Common myeloid progenitor, CD34-positive (primary cell): ENCODE measurements around the gene ASXL3.

Experiments used
- CTCF ChIA-PET: fragments of 350-600 bp; sonication (Branson Sonifier 250); formaldehyde crosslinking; loops from one replicate; lab custom pipeline; 2021; ENCODE audit warnings: antibody characterized with exemption; lab: Charles Lee
- POLR2A ChIA-PET: fragments of 350-600 bp; sonication (Branson Sonifier 250); formaldehyde crosslinking; loops from one replicate; lab custom pipeline; 2021; ENCODE audit warnings: antibody characterized with exemption; lab: Charles Lee
- DNase-seq, 3 donors: peaks; one replicate each; pipeline versions ENCODE4 v3.0.0 to v3.0.0-alpha.2; 2013
- H3K27ac ChIP-seq, 2 experiments: 1 replicate in 1 of 2; 2 replicates in 1 of 2; pipeline ENCODE4 v1.7.0; 2013; ENCODE audit warnings: inconsistent platforms in 2 of 2, low read length in 2 of 2, mild to moderate bottlenecking in 2 of 2, low read depth in 1 of 2, moderate library complexity in 1 of 2; ENCODE audit not compliant: severe bottlenecking in 2 of 2, insufficient read depth in 1 of 2, poor library complexity in 1 of 2
- H3K27me3 ChIP-seq, 5 experiments: replicated peaks in 2 of 5; 1 replicate in 3 of 5; 2 replicates in 2 of 5; pipeline versions ENCODE4 v1.6.1 to v1.7.0; 2013; ENCODE audit warnings: low read length in 4 of 5, mild to moderate bottlenecking in 2 of 5, moderate library complexity in 2 of 5, inconsistent platforms in 1 of 5; ENCODE audit not compliant: insufficient read depth in 5 of 5, control insufficient read depth in 4 of 5
- H3K36me3 ChIP-seq, 4 experiments: 1 replicate in 2 of 4; 2 replicates in 2 of 4; pipeline versions ENCODE4 v1.6.1 to v1.7.0; 2013; ENCODE audit warnings: low read length in 3 of 4, control low read depth in 1 of 4, mild to moderate bottlenecking in 1 of 4; ENCODE audit not compliant: control insufficient read depth in 4 of 4, insufficient read depth in 4 of 4
- H3K4me1 ChIP-seq, 4 experiments: 1 replicate in 3 of 4; 2 replicates in 1 of 4; pipeline versions ENCODE4 v1.6.1 to v1.7.1; 2013; ENCODE audit warnings: low read length in 3 of 4, mild to moderate bottlenecking in 3 of 4, control low read depth in 1 of 4, inconsistent platforms in 1 of 4, moderate library complexity in 1 of 4; ENCODE audit not compliant: control insufficient read depth in 4 of 4, insufficient read depth in 4 of 4; ENCODE audit errors: control extremely low read depth in 1 of 4
- H3K4me3 ChIP-seq, 7 experiments: 1 replicate in 4 of 7; 2 replicates in 3 of 7; pipeline versions ENCODE4 v1.5.1 to v1.7.0; 2013; ENCODE audit warnings: mild to moderate bottlenecking in 7 of 7, low read length in 6 of 7, moderate library complexity in 6 of 7, inconsistent platforms in 2 of 7, low read depth in 2 of 7, control low read depth in 1 of 7; ENCODE audit not compliant: insufficient read depth in 4 of 7, control insufficient read depth in 1 of 7; ENCODE audit errors: extremely low read depth in 1 of 7
- H3K9me3 ChIP-seq, 5 experiments: 1 replicate in 4 of 5; 2 replicates in 1 of 5; pipeline versions ENCODE4 v1.6.1 to v1.7.1; 2013; ENCODE audit warnings: low read length in 4 of 5, mild to moderate bottlenecking in 2 of 5, inconsistent platforms in 1 of 5, low read depth in 1 of 5, moderate library complexity in 1 of 5; ENCODE audit not compliant: control insufficient read depth in 4 of 5, insufficient read depth in 2 of 5; ENCODE audit errors: control extremely low read depth in 1 of 5
- WGBS: methylation state at CpG from one replicate; pipeline ENCODE4 v1.1.5; 2013; ENCODE audit not compliant: insufficient coverage; 5-methylcytosine and 5-hydroxymethylcytosine counted together

The ASXL3 gene

GRCh38 chr18:33656889-33657448 lies 79.0 kb downstream of the ASXL3 start:
- H3K27me3 ChIP-seq = no peaks in the 10 kb centered on the region
- ChIA-PET POLR2A (no interaction called here), CTCF (no interaction called here)
- no peaks in the 10 kb centered on the region for H3K9me3 ChIP-seq
- DNase-seq = no peak
- 100% methylated on average over 2 of the region's 2 CpGs for WGBS
- no peak overlapping the region for H3K27ac ChIP-seq
- H3K4me3 ChIP-seq = no peak overlapping the region
- no peaks in the 10 kb centered on the region for H3K4me1 ChIP-seq
- no peaks in the 10 kb centered on the region for H3K36me3 ChIP-seq

DNA sequence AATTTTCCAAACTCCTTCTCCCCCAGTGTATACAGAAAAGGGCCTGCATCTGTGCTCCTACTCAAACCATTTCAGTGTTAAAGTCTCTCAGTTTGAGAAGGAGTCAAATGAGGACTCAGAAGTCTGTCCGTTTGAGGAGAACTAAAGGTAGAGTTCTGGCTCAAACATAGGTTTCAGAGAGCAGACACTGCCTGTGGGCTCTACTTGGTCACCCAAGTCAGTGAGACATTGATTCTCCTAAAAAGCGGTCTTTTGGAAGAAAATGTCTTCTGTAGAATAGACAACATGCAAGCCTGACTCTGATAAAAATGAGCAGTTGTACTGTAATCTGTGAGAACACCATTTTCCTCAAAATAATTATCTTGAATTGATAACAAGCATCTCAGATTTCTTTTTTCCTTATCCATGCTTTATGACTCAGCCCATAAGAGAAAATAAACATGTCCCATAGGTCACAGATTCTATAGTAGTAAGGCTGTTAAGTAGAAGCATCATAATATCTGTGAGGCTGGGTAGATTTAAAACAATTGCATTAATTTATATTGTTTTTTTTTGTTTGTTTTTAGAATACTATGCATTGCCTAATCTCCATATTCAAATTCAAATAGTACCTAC lies 82.8 kb downstream of the ASXL3 start:
- Histone ChIP-seq H3K4me3 (no peak overlapping the region), H3K27me3 (no peaks in the 10 kb centered on the region), H3K4me1 (no peaks in the 10 kb centered on the region), H3K9me3 (no peaks in the 10 kb centered on the region), H3K36me3 (no peaks in the 10 kb centered on the region), H3K27ac (no peak overlapping the region)
- POLR2A ChIA-PET = no interaction called here
- CTCF ChIA-PET = no interaction called here
- no peak for DNase-seq
- 80% methylated on average over 1 of the region's 2 CpGs for WGBS

DNA sequence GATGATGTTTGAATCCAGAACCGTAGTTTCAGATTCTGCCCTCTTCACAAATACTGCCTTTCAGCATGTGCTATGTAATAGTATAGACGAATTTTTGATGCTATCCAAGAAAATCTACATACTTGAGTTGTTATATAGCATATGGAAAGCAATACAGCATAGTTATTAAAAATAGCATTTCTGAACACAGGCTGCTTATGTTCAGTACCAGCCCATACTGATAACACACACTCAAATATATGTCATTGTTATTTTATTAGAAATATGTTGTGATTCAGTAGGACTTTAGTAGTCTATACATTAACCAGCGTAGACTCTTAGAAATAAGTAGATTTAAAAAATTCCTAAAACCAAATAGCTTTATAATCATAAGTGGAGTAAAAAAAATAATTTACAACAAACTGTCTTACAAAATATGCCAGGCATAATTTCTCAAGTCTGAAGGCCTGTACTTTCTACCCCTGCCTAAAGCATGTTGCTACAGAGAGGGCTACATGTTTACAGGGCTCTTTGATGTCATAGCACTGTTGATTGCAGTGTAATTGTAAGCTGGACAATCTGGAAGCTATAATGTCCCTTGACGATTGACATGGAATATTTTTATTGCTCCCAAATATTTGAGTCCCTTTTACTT lies 86.3 kb downstream of the ASXL3 start:
- CTCF ChIA-PET = no interaction called here
- no peak overlapping the region for H3K27ac ChIP-seq

GRCh38 chr18:33665187-33665586 lies 87.2 kb downstream of the ASXL3 start:
- Histone ChIP-seq H3K4me1 (no peaks in the 10 kb centered on the region), H3K27ac (no peak overlapping the region), H3K4me3 (no peak overlapping the region), H3K36me3 (no peaks in the 10 kb centered on the region), H3K9me3 (no peaks in the 10 kb centered on the region), H3K27me3 (no peaks in the 10 kb centered on the region)
- whole genome bisulfite sequencing = 100% methylated on average over 1 of the region's 3 CpGs
- POLR2A ChIA-PET = no interaction called here
- CTCF ChIA-PET = no interaction called here
- DNase-seq = no peak

More for the DNA sequence above, 86.3 kb downstream of the ASXL3 start:
- no peak overlapping the region for H3K4me3 ChIP-seq
- no peaks in the 10 kb centered on the region for H3K27me3 ChIP-seq
- H3K36me3 ChIP-seq = no peaks in the 10 kb centered on the region
- no peaks in the 10 kb centered on the region for H3K4me1 ChIP-seq
- no peaks in the 10 kb centered on the region for H3K9me3 ChIP-seq
- DNase-seq = no peak
- no CpG with 5 or more reads among the region's 4 CpGs for WGBS
- POLR2A ChIA-PET = no interaction called here

DNA sequence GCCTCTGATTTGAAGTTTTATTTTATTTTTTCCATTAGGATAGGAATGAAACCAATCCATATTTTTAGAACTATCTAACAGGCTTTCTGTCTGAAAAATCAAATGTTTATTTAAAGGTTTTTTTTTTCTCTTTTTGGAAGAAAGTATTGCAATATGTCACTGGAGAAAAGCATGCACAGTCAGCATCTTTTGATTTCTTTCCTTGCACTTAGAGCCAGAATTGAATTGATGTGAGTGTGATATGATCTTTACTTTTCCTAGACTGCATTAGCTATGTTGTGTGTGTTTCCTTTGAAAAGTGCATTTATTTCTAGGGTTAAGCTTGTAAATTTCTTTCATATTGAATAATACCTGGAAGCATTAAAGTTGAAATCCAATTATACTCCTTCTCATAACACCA lies 87.6 kb downstream of the ASXL3 start:
- POLR2A ChIA-PET = no interaction called here
- H3K36me3 ChIP-seq = no peaks in the 10 kb centered on the region
- H3K27me3 ChIP-seq = no peaks in the 10 kb centered on the region
- CTCF ChIA-PET = no interaction called here
- H3K9me3 ChIP-seq = no peaks in the 10 kb centered on the region
- DNase-seq = no peak
- no peak overlapping the region for H3K27ac ChIP-seq
- H3K4me1 ChIP-seq = no peaks in the 10 kb centered on the region
- H3K4me3 ChIP-seq = no peak overlapping the region

DNA sequence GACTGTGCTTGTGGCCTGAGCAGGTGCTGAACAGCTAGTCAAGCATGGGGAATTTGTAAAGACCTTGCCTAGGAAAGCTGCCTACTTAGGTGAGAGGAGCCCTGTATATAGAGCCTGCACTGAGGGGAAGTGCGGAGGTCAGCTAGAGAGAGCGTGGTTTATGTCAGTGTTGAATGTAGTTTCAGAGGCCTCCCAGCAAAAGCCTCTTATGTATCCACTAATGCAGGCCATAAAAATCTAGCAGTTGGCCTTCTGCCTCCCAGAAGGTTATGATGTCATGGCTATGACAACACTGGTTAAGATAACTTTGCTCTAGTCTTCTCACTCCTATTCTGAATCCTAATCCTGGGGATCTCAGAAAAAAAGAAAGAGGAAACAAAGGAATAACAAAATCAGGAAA lies 88.9 kb downstream of the ASXL3 start:
- 100% methylated on average over 2 of the region's 2 CpGs for WGBS
- no peaks in the 10 kb centered on the region for H3K9me3 ChIP-seq
- ChIA-PET POLR2A (no interaction called here), CTCF (no interaction called here)
- H3K36me3 ChIP-seq = no peaks in the 10 kb centered on the region
- DNase-seq = no peak
- no peaks in the 10 kb centered on the region for H3K27me3 ChIP-seq
- H3K4me3 ChIP-seq = no peak overlapping the region
- no peak overlapping the region for H3K27ac ChIP-seq
- no peaks in the 10 kb centered on the region for H3K4me1 ChIP-seq

GRCh38 chr18:33669589-33669988 lies 91.6 kb downstream of the ASXL3 start:
- Histone ChIP-seq H3K9me3 (no peaks in the 10 kb centered on the region), H3K4me1 (no peaks in the 10 kb centered on the region), H3K27ac (no peak overlapping the region), H3K36me3 (no peaks in the 10 kb centered on the region), H3K4me3 (no peak overlapping the region), H3K27me3 (no peaks in the 10 kb centered on the region)
- POLR2A ChIA-PET = no interaction called here
- no peak for DNase-seq
- no CpG with 5 or more reads among the region's 5 CpGs for WGBS
- CTCF ChIA-PET = no interaction called here
